ENCODE data around the gene KIAA0825. TPM values are rescaled to one million over a fixed set of nuclear protein-coding genes. Genes with fewer than 3 reads are reported as not detected.
"Not testable (repeated sequence)": the region's sequence is repeated elsewhere in the genome, so short reads cannot be mapped to it uniquely, and the experiment has no call there.

The KIAA0825 gene
- total RNA-seq, 1 donor, result 2.2 TPM

DNA sequence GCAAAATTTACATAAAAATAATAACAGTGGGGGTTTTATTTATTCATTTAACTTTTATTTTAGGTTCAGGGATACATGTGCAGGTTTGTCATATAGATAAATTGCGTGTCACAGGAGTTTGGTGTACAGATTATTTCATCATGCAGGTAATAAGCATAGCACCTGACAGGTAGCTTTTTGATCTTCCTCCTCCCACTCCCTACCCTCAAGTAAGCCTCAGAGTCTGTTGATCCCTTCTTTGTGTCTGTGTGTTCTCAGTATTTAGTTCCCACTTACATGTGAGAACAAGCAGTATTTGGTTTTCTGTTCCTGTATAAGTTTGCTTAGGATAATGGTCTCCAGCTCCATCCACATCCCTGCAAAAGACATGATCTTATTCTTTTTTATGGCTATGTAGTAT is 240.3 kb downstream of the KIAA0825 start:
- no peak for DNase-seq (ENCODE audit: low read depth in 2 of 3, low spot score in 2 of 3)

GRCh38 chr5:94376672-94377345 is 241.6 kb downstream of the KIAA0825 start:
- peak in 1 of 3 donors; percentile 8 for DNase-seq (ENCODE audit: low read depth in 2 of 3, low spot score in 2 of 3)

DNA sequence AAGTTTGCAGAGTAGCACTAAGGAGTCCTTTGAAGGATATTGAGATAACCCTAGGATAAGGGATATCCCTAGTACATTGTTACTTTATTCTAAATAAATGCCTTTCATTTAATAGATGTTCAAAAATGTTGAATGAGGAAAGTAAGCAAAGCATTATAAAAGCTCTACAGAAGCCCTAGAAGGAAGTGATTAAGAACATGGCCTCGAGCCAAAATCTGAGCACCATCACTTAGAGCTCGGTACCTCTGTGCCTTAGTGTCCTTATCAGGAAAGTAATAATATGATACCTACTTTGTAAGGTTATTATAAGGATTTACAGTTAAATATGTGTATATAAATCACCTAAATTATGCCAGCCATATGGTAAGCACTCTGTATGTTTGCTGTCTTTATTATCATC is 242.6 kb downstream of the KIAA0825 start:
- DNase-seq (ENCODE audit: low read depth in 2 of 3, low spot score in 2 of 3), result no peak

- no peak for DNase-seq (ENCODE audit: low read depth in 2 of 3, low spot score in 2 of 3)
Observed at GRCh38 chr5:94374336-94374735, 244.1 kb downstream of the KIAA0825 start.

GRCh38 chr5:94367900-94368299 is 250.5 kb downstream of the KIAA0825 start:
- DNase-seq (ENCODE audit: low read depth in 2 of 3, low spot score in 2 of 3), result no peak

DNA sequence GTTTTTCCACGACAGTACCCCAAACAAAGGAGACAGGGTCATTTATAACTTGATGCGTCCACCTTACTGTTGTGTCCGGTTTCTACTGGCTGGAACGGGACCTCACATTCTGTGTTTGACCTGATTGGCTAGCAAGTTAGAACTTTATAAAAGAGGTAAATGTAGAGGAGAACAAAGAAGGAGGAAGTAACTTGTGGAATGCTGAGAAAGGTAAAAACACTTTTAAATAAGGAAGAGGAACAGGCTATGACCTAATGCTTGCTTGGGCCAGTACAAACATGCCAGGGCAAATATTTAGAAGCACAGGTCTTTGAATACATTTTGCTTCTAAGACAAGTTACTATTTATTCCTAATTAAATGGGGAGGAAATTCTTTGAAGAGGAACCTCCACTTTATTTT is 251.6 kb downstream of the KIAA0825 start:
- DNase-seq (ENCODE audit: low read depth in 2 of 3, low spot score in 2 of 3), result no peak

DNA sequence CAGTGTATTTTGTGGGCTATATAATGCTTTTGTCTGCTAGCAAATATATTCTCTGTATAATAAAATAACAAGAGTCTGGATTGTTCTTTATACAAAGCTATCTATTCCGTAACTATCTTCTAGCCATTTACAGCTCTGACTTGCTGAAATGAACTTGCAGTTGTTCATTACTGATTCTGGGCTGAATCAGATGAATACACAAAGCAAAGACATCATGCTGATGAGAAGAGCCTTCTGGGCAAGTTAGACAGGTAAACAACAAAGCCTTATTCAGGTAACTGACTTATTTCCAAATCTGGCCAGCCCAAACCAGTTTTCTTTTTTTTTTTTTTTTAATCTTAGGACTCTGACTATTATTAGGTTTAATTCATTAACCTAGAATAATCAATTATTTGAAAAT is 255.5 kb downstream of the KIAA0825 start:
- no peak for DNase-seq (ENCODE audit: low read depth in 2 of 3, low spot score in 2 of 3)

- DNase-seq (ENCODE audit: low read depth in 2 of 3, low spot score in 2 of 3), result no peak
Observed at GRCh38 chr5:94361832-94362796, 256.3 kb downstream of the KIAA0825 start.

- no peak for DNase-seq (ENCODE audit: low read depth in 2 of 3, low spot score in 2 of 3)
Observed at GRCh38 chr5:94361161-94361560, 257.2 kb downstream of the KIAA0825 start.

DNA sequence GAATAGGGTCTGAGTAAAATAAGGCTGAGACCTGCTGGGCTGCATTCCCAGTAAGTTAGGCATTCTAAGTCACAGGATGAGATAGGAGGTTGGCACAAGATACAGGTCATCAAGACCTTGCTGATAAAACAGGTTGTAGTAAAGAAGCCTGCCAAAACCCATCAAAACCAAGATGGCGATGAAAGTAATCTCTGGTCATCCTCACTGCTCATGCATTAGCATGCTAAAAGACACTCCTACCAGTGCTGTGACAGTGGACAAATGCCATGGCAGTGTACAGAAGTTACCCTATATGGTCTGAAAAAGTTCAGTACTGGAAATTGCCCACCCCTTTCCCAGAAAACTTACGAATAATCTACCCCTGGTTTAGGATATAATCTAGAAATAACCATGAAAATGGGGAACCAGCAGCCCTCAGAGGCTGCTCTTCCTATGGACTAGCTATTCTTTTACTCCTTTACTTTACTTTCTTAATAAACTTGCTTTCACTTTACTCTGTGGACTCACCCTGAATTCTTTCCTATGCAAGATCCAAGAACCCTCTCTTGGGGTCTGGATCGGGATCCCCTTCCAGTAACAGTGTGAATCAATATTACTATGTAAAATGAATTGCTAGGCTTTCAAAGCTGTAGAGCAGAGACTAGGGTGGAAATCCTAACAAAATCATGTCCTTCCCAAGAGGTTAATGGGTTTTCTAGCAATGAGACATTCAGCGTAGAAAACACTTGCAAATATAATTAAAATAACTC is 257.8 kb downstream of the KIAA0825 start:
- no peak for DNase-seq (ENCODE audit: low read depth in 2 of 3, low spot score in 2 of 3)

GRCh38 chr5:94359880-94360279 is 258.5 kb downstream of the KIAA0825 start:
- no peak for DNase-seq (ENCODE audit: low read depth in 2 of 3, low spot score in 2 of 3)

GRCh38 chr5:94355811-94356210 is 262.6 kb downstream of the KIAA0825 start:
- DNase-seq (ENCODE audit: low read depth in 2 of 3, low spot score in 2 of 3), result no peak

DNA sequence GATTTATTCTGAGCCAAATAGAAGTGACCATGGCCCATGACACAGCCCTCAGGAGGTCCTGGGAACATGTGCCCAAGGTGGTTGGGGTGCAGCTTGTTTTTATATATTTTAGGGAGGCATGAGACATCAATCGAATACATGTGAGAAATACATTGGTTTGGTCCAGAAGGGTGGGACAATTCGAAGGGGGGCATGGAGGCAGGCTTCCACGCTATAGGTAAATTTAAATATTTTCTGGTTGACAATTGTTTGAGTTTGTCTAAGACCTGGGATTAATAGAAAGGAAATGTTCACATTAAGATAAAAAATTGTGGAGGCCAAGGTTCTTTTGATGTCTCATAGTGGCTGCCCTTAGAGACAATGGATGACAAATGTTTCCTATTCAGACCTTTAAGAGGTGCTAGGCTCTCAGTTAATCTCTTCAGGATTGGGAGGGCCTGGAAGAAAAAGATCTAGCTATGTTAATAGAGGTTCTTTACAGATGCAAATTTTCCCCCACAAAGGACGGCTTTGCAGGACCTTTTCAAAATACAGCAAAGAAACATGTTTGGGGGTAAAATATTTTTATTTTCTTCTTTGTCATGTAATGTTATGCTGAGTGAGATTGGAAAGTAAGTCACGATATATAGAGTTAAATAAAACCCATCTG is 263.4 kb downstream of the KIAA0825 start:
- not testable (repeated sequence) for DNase-seq (ENCODE audit: low read depth in 2 of 3, low spot score in 2 of 3)

- DNase-seq (ENCODE audit: low read depth in 2 of 3, low spot score in 2 of 3), result no peak
Observed at GRCh38 chr5:94353605-94354004, 264.8 kb downstream of the KIAA0825 start.

- DNase-seq (ENCODE audit: low read depth in 2 of 3, low spot score in 2 of 3), result no peak
Observed at GRCh38 chr5:94347130-94347529, 271.3 kb downstream of the KIAA0825 start.

DNA sequence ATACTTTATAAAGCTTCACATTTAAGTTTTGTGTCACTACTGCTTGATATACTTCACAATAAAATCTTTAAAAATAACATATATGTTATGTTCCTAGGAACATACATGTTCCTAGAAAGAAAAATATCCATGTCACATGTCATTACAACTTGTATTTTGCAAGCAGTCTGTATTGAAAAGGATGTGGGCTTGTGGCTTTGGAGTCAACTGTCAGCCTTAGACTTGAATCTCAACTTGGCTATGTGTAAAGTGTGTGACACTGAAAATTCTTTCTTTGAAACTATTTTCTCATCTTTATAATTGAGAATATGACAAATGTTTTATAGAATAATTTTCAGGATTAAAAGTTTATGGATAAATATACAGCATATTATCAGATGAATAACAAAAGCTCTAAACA is 273.1 kb downstream of the KIAA0825 start:
- no peak for DNase-seq (ENCODE audit: low read depth in 2 of 3, low spot score in 2 of 3)

DNA sequence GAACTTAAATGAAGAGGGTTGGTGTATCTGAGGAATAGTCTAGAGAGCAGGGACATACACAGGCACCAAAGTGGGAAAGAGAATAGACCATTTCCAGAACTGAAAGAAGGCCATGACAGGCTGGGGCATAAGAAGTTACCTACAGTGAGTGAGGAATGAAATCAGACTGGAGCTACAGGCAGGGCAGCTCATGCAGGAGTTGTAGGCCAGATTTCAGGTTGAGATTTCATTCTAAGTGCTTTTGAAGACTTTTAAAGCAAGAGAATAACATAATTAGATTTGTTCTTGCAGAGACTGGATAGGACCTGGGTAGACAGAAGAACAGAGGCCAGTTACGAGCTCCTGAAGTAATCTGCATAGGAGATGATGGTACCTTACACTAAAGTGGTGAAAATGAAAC is 280.8 kb downstream of the KIAA0825 start:
- no peak for DNase-seq (ENCODE audit: low read depth in 2 of 3, low spot score in 2 of 3)

- DNase-seq (ENCODE audit: low read depth in 2 of 3, low spot score in 2 of 3), result no peak
Observed at GRCh38 chr5:94335936-94336335, 282.5 kb downstream of the KIAA0825 start.

DNA sequence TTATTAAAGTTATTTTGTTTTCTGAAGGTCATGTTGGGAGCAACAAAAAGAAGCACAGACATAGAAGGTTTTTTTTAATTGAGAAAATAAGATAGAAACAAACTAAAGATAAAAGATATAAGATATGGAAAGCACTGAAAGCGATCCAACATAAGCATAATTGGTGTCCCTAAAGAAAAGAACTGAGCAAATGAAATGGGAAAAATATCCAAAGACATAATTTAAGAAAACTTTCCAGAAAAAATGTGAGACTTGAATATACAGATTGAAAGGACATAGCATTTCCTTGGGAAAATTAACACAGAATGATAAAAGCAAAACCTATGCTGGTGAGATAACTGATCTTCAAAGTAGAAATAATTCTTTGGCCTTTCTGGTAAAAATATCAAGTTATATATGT is 289.3 kb downstream of the KIAA0825 start:
- peak in 1 of 3 donors; percentile 4 for DNase-seq (ENCODE audit: low read depth in 2 of 3, low spot score in 2 of 3)

- no peak for DNase-seq (ENCODE audit: low read depth in 2 of 3, low spot score in 2 of 3)
Observed at GRCh38 chr5:94326586-94326985, 291.8 kb downstream of the KIAA0825 start.

All from hematopoietic multipotent progenitor cell (in vitro differentiated cells).